Activated CD8-positive, alpha-beta memory T cell treated with anti-CD3 and anti-CD28 coated beads for 4 hours (primary cell): Measurements from ENCODE around the gene MIOS.
A peak's percentile ranks its signal among the peaks of the same experiment; 100 is the strongest.

Experiments used
- DNase-seq, 2 donors: peaks; one replicate each; pipeline ENCODE4 v3.0.0-alpha.2; 2020; ENCODE audit warnings: low read depth in 2 of 2

The MIOS gene

DNA sequence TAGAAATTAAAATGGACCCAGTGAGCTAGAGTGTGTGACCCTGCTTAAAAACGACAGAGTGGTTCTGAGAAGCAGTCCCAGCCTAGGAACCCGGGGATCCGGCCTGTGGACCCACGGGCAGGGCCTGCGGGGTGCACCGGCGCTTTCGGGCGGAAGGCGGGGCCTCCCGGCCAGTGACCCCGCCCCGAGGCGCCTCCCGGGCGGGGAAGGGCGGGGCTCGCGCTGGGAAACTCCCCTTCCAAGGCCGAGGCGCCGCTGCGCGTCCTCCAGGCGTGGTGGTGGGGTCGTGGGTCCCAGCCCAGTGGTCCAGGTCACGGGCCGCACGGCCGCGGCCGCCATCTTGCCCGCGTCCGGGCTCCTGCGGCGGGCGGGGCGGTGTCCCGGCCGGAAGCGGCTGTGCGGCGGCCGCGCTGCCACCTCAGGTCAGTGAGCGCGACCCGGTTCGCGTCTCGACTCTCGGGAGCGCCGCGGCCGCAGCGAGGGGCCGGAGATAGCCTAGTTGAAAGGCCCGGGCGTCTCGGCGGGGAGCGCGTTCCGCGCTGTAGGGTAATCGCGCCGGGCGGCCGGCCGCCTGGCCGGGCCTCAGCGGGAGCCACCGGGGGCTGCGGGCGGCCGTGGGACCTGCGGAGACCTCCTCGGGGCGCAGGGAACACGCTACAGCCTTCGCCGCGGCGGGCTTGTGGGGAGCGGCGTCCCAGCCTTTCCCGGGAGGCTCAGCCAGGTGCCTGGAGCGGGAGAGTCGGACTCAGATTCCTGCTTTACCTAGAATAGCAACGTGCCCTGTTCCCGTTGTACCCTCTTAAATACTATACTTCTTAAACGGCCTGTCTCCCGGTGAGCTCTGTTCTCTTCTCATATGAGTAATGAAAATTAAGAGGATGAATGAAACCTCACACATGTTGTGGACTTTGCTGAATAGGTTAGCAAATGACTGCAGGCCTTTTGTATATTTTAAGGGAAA lies at the start of gene MIOS:
Gene MIOS (plus strand): TSS at position 234 of the 961 bp plus-strand sequence. CDS start 5,592 bp downstream, outside the sequence.
- peak; percentile 62 to 66 for DNase-seq

DNA sequence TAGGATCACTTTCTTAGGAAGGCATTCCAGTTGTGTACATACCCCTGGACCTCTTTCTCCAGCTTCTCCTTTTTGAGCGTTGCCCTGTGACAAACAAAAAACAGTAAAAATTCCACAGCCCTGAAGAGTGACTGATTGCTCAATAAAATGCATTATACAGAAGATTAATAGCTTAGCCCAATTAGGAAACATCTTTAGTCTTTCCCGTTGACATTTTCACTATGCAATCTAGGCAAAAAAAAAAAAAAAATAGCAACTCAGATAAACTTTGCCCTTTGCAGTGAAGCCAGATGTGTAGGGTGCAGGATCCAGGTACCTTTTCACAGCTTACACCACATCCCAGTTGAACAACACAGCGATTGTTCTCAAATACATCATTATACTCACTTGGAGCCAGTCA lies 48.9 kb upstream of the MIOS start:
- DNase-seq = no peak

- no peak for DNase-seq
Measured at GRCh38 chr7:7519056-7519455, 47.6 kb upstream of the MIOS start.

GRCh38 chr7:7519528-7519927 lies 47.2 kb upstream of the MIOS start:
- DNase-seq = no peak

DNA sequence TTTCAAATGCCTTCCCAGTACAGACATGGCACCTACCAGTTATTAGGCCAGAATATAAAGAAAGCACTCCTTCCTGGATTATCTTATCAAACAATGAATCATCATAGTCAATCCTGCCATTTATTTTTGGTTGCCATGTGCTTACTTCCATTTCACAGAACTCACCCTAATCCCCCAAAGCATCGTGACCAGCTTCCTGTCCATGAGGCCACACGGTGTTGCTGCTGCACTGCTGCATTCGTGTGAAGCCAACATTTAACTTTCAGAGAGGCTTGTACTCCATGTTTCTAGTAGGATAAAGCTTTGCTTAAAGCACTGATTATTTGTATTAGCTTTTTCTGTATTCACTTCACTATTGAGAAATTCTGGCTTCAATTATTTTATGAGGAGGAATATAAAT lies 45.4 kb upstream of the MIOS start:
- DNase-seq = no peak

DNA sequence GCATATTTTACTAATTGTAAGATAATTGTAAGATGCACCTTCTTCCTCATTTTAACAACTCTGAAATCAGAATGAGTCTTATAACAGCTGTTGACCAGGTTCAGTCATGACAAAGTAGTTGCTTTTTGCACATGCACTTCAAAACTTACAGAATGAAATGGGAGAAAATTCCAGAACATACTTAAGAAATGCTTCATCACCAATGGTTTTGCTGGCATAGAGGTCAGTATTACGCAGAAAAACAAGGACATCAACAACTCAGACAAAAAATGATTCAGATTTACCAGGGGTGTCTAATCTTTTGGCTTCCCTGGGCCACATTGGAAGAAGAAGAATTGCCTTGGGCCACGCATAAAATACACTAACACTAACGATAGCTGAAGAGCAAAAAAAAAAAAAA lies 44.3 kb upstream of the MIOS start:
- no peak for DNase-seq

DNA sequence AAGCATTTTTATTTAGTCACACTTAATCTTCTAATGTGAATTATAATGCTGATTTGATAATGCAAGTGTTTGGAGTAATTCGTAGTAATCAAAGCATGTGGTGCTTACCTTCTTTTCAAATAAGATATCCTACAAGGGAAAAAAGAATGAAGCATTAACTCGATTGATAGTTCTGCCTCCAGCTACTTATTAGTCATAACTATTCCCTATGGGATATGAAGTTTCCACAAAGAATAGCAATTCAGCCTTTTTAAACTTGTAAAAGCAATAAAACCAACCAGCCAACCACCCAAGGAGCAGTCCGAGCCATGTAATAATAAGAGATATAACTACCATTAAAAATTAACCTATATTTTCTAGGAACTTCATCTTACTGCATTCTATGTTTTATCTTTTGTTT lies 42.6 kb upstream of the MIOS start:
- no peak for DNase-seq

DNA sequence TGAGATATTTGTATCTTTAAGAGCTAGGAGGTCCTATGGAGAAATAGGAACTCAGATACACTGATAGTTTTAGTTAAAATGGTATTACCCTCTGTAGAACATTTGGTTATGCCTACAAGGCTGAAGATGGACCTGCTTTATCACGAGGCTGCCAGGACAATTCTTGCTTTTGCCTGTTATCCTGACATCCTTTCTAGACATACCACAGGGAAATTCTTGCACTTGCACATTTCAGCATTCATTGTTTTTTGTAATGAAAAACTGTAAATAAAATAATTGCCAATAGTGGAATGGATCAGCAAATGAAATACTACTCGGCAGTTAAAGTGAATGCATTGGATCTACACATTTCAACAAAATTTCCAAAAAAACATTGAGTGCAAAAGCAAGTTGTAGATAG lies 40.7 kb upstream of the MIOS start:
- no peak for DNase-seq

- no peak for DNase-seq
Measured at GRCh38 chr7:7527047-7527446, 39.6 kb upstream of the MIOS start.

DNA sequence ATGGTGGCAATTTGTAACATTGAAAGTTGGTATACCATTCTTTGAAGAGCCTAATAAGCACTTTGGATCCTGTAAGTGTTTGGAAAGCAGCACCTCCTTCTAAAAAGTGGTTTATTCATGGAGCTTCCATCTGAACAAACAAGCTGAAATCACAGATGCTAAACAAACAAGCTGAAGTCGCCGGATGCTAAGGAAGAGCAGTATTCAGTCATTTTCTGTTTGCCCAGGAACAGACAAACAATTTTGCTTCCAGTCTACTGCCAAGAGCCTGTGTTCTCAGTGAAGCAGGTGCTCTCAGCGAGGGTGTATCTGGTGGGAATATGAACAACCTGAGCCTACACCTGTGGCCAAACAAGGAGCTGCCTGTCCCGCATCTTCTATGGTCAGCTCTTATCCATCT lies 37.4 kb upstream of the MIOS start:
- no peak for DNase-seq

DNA sequence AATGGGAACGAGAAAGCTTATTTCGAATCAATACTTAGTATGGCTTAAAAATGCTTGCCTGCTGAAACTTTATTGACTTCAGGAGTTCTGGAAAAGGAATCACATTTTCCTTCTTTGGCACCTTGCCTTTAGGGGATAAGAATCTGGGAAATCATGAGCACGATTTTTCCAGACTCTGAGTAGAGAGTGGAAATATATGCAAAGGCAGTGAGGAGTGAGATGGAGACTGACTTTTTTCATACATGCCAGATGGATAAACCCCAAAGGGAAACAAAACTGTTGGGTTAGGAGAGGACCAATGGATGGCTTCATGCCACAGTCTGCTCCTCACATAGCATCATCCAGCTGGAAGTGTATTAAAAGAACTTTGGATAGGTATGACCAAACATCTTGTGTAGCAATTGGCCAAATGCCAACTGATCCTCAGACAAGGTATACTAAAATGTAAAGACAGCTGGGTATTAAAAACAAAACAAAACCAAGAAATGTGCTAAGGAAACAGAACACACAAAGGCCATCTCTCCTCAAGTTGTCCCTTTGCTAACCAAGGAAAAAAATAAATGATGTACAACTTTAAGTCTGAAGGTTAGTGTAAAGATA lies 32.8 kb upstream of the MIOS start:
- DNase-seq = no peak

DNA sequence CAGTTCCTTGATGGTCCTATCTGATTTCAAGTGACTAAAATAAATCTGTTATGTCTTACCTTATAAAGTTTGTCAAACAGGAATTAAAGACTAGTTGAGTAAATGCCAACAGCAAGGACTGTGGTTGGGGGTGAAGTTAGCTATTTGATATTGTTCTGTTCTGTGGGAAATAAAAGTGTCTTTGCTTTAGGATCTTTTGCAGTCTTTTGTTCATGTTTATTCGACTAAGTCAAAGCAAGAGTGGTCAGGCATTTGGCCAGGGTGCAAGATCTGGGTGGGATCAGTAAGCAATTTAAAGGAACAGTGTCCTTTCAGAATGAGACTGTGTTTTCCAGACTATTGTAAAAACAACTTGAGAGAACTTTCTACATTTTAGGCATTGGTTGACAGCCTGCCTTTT lies 31.0 kb upstream of the MIOS start, which contains the start of gene COL28A1:
Gene COL28A1 (minus strand): TSS at position 183 of the 400 bp plus-strand sequence. CDS start 2,998 bp downstream, outside the sequence.
- DNase-seq = no peak

GRCh38 chr7:7536396-7537019 lies 30.2 kb upstream of the MIOS start:
- DNase-seq = no peak

DNA sequence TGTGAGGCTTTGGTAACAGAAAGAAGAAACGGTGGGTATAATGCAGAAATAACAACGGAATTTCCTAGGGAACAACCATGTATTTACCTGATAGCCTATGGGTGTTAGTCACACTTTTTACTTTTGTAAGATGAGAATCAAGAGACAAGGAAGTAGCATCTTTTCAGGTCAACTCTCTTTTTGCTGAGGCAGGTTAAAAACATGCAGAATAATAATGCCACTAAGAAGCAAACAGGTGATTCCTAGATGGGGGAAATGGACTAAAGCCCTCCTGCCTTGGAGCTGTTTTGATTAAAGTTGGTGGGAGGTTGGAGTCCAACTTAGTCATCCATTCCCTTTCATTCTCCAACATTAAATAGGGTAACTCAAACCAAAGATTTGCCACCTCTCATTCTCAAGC lies 29.0 kb upstream of the MIOS start:
- no peak for DNase-seq

DNA sequence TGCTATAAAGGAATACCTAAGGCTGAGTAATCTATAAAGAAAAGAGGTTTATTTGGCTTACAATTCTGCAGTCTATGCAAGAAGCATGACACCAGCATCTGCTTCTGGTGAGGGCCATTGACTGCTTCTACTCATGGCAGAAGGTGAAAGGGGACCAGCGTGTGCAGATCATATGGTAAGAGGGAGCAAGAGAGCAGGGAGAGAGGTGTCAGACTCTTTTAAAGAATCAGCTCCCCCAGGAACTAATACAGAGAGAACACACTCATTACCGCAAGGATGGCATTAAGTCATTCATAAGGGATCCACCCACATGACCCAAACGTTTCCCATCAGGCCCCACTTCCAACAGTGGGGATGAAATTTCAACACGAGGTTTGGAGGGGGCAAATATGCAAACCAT lies 27.5 kb upstream of the MIOS start:
- DNase-seq = no peak

DNA sequence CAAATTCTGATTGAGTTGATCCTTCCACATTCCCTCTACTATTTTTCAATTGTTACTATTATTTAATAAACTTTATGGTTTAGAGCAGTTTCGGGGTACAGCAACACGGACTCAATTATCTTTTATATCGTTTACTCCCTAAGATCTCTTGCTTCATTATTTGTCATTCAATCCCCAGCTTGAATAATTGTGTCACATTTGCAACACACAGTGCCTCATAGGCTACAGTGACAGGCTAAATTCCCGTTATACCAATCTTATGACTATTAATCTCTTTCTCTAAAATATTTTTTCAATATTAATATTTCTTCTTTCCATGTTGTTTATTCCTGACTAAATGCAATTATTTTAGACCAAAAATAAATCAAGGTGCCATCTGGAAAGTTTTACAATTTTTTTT lies 27.0 kb upstream of the MIOS start:
- no peak for DNase-seq

DNA sequence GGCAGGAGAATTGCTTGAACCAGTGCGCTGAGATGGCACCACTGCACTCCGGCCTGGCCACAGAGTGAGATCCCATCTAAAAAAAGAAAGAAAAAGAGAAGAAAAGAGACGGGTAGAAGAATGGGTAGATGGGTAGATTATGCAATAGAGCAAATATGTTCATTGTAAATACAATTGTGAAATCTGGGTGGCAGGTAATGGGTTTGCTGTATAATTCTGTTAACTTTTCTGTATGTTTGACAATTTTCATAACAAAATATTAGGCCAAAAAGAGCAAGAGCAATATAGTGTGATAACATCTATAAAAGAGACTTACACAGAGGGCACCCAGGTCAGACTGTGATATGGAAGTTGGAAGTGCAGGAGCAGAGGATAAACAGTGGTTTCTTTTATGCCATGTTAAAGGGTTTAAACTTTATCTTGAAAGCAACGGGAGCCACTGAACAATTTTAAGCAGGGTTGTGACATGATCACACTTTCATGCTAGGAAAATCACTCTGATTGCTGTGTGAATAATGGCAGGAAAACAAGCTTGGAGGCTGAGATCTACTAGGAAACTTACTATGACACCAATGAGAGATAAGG lies 24.3 kb upstream of the MIOS start:
- no peak for DNase-seq

- DNase-seq = no peak
Measured at GRCh38 chr7:7548407-7548806, 18.3 kb upstream of the MIOS start.

DNA sequence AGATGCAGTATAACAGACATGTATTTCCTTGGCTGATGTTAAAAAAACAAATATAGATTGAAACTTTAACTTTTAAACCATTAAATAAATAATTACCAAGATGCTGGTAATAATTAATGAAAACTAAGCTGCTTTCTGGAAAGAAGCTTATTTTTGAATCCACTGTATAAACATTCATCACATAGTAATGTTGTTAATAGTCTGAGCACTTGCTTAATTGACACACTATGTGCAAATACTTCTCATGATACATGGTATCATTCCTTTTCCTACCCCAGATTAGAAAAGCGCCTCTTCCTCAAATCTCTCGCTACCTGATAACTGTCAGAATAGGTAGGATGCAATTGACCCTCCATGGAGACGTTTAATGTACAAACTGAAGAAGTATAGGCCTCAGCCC lies 16.0 kb upstream of the MIOS start:
- DNase-seq = no peak

DNA sequence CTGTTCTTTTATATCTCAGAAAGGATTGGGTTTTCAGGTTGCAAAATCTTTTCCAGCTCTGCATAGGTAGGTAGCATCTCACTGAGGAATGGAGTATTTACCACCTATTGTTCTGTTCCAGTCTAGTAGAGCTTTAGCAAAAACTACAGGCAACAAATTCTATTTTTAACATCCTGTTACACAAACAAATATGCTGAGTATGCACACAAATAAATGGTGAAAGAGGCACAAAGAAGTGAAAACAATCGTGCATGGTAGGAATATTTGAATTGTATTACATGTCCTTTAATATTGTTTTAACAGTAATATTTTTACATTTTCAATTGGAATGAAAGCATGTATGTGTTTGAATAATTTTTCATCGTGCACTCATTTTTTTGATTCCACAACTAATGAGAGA lies 14.5 kb upstream of the MIOS start:
- no peak for DNase-seq

DNA sequence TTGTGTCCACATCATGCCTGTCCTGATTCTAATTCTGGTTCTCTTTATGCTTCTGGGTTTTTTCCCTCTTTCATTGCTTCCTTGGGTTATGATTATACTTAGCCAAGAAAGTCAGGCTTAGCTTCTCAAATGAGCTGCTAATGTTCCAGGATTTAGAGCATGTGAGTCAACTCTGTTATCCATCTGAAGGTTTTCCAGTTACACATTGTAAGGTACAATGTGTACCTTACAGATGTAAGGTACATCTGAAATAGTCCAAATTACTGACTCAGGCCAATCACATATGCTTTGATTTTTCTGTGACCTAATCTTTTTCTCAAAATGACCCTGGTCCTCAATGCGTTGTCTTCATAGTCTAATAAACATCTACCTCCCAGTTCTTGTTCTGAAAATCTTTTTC lies 13.3 kb upstream of the MIOS start:
- no peak for DNase-seq

DNA sequence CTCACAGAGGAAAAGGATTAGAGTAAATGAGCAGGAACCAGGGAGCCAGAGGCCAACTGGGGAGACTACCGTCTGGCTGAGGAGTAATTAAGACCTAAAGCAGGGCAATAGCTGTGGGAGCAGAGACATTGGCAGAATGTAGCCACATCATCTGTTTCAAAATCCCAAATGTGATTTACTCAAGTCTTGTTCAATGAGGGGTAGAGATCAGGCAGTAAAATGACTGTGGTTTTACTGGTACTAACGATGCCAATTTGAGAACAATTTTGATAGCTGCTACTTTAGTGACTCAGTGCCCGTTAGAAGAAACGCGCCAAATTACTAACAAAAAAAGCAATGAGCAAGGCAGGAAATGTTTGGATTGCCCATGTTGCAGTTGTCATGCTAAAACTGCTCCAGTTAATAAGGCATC lies 12.7 kb upstream of the MIOS start:
- DNase-seq = no peak
